A673 (cell line): Measurements from ENCODE around the gene EZR. TPM values are rescaled to one million over a fixed set of nuclear protein-coding genes. Genes with fewer than 3 reads are reported as not detected.

Experiments
- Bru-seq: library from RNA; stranded (reverse); fragments of 400-500 nt; gene quantifications from one replicate; lab custom pipeline; 2021; lab: Mats Ljungman, UMichigan
- BruChase-seq, 2 experiments: library from RNA; stranded (reverse); fragments of 400-500 nt; gene quantifications; one replicate each; lab custom pipeline; 2021; lab: Mats Ljungman, UMichigan
- BruUV-seq: library from RNA; stranded (reverse); fragments of 400-500 nt; replicated peaks from 2 replicates; lab custom pipeline; 2021; lab: Mats Ljungman, UMichigan
- CTCF ChIA-PET: fragments of 300-600 bp; sonication (Branson Sonifier 250); formaldehyde crosslinking; loops from one replicate; lab custom pipeline; 2022; ENCODE audit warnings: antibody characterized with exemption; lab: Charles Lee
- POLR2A ChIA-PET: fragments of 300-600 bp; sonication (Branson Sonifier 250); formaldehyde crosslinking; loops from one replicate; lab custom pipeline; 2022; ENCODE audit warnings: antibody characterized with exemption; ENCODE audit not compliant: low non-redundant PET; lab: Charles Lee
- DNase-seq: peaks from one replicate; pipeline ENCODE4 v3.0.0-alpha.2; 2015; ENCODE audit warnings: low spot score
- H3K27ac ChIP-seq: fragments of 200-600 bp; sonication (generic); 2 replicates; pipeline ENCODE4 v1.5.1; 2016; ENCODE audit warnings: mixed run types, low read depth, mild to moderate bottlenecking, mixed read lengths, antibody characterized with exemption, low read length; ENCODE audit not compliant: poor library complexity, severe bottlenecking
- H3K27me3 ChIP-seq: fragments of 200-600 bp; sonication (generic); replicated peaks from 2 replicates; pipeline ENCODE4 v1.6.1; 2017; ENCODE audit warnings: mixed run types, low read depth, mild to moderate bottlenecking, mixed read lengths, antibody characterized with exemption, low read length; ENCODE audit not compliant: insufficient read depth, poor library complexity
- H3K36me3 ChIP-seq: fragments of 200-600 bp; sonication (generic); 2 replicates; pipeline ENCODE4 v1.6.1; 2016; ENCODE audit warnings: mixed run types, mild to moderate bottlenecking, mixed read lengths, antibody characterized with exemption, low read length; ENCODE audit not compliant: insufficient read depth, poor library complexity, severe bottlenecking
- H3K4me1 ChIP-seq: fragments of 200-600 bp; sonication (generic); 2 replicates; pipeline ENCODE4 v1.6.1; 2017; ENCODE audit warnings: mixed run types, mild to moderate bottlenecking, mixed read lengths, antibody characterized with exemption, low read length; ENCODE audit not compliant: insufficient read depth, poor library complexity, severe bottlenecking
- H3K4me3 ChIP-seq: fragments of 200-600 bp; sonication (generic); 2 replicates; pipeline ENCODE4 v1.5.1; 2016; ENCODE audit warnings: low read depth, mixed run types, mild to moderate bottlenecking, mixed read lengths, low read length; ENCODE audit not compliant: poor library complexity, severe bottlenecking
- H3K9me3 ChIP-seq: fragments of 200-600 bp; sonication (generic); 2 replicates; pipeline ENCODE4 v1.6.1; 2016; ENCODE audit warnings: mixed run types, low read depth, mild to moderate bottlenecking, mixed read lengths, antibody characterized with exemption, low read length; ENCODE audit not compliant: poor library complexity, severe bottlenecking
- CTCF ChIP-seq: fragments of 300-800, 200-600 bp; sonication (generic); conservative IDR thresholded peaks from 2 replicates; pipeline ENCODE4 v1.5.1; 2017; ENCODE audit warnings: low read depth, mild to moderate bottlenecking, antibody characterized with exemption, low read length, moderate library complexity, mixed read lengths
- EZH2 ChIP-seq: fragments of 200-600 bp; sonication (generic); IDR thresholded peaks from 2 replicates; pipeline ENCODE4 v1.6.1; 2017; ENCODE audit warnings: borderline replicate concordance, low read depth, mild to moderate bottlenecking, mixed read lengths, antibody characterized with exemption, low read length; ENCODE audit not compliant: poor library complexity, severe bottlenecking
- intact Hi-C: fragments of 100-400 bp; cut with micrococcal nuclease; formaldehyde crosslinking; loops from one replicate; pipeline ENCODE4 v1.10.0; 2022; ENCODE audit not compliant: unreplicated experiment
- long read RNA-seq: library from polyadenylated mRNA; stranded (forward); transcript quantifications from one replicate; pipeline ENCODE4 v2.0.0, GENCODE V29; 2022
- total RNA-seq: library from RNA; stranded (reverse); gene quantifications from 2 replicates; pipeline ENCODE4 v1.2.3, GENCODE V29; 2021

EZR gene
- total RNA-seq (144 and 146 TPM in 2 replicates), Bru-seq, nascent RNA (percentile 86 among the genes with signal in this experiment), BruChase-seq, experiment 1, labeled RNA remaining after a 2-hour chase (percentile 87 among the genes with signal in this experiment), BruChase-seq, experiment 2, labeled RNA remaining after a 6-hour chase (percentile 94 among the genes with signal in this experiment)
- long read RNA-seq, transcript EZR-202 (14 exons, 3,096 nt) = major isoform, 366 of 459 reads
- long read RNA-seq, transcript EZR-201 (13 exons, 3,068 nt) = minor isoform, 19 of 459 reads
- long read RNA-seq, partial matches to known transcripts = 38 of 459 reads
- long read RNA-seq, other reads (novel, unspliced or antisense) = 36 of 459 reads

GRCh38 chr6:158819213-158819976, at the start of gene EZR:
Gene EZR (minus strand): TSS chr6:158819368. CDS start chr6:158818093, 1,275 bp downstream.
- no peaks in the 10 kb centered on the region for H3K27me3 ChIP-seq
- POLR2A ChIA-PET = interaction anchor here (0.6 kb wide), 2 partner anchors 100 to 140 kb away, joined by 4 to 5 read pairs; no protein-coding TSS in a partner anchor
- H3K9me3 ChIP-seq = no peaks in the 10 kb centered on the region
- peaks cover 27% of the 10 kb centered on the region for H3K4me1 ChIP-seq
- peak; percentile 88 for DNase-seq
- H3K4me3 ChIP-seq = peak within 1 kb of the TSS; percentile 89
- CTCF ChIA-PET = interaction anchor here (0.6 kb wide), 1 partner anchor 180 kb away, joined by 4 read pairs; the partner anchor contains the start of gene RSPH3
- intact Hi-C loops = loop anchor here (2.0 kb wide), 1 partner anchor 49 kb away; no protein-coding TSS in a partner anchor
- H3K36me3 ChIP-seq = peaks cover 12% of the 10 kb centered on the region
- H3K27ac ChIP-seq = peak within 1 kb of the TSS; percentile 86
- BruUV-seq = no TSS peak
- TF ChIP-seq EZH2 (no peak), CTCF (no peak)

GRCh38 chr6:158868122-158868480, 48.9 kb upstream of the EZR start:
- H3K4me1 ChIP-seq = peaks cover 7% of the 10 kb centered on the region
- CTCF ChIA-PET = no interaction called here
- no peak for TF ChIP-seq EZH2
- no peak for TF ChIP-seq CTCF
- no peaks in the 10 kb centered on the region for H3K9me3 ChIP-seq
- H3K4me3 ChIP-seq = no peak overlapping the region
- BruUV-seq = no TSS peak
- no peak overlapping the region for H3K27ac ChIP-seq
- no peaks in the 10 kb centered on the region for H3K36me3 ChIP-seq
- POLR2A ChIA-PET = no interaction called here
- intact Hi-C loops = loop anchor here (2.0 kb wide), 1 partner anchor 49 kb away; the partner anchor contains the start of gene EZR
- H3K27me3 ChIP-seq = no peaks in the 10 kb centered on the region
- no peak for DNase-seq

GRCh38 chr6:158867381-158868121, 48.4 kb upstream of the EZR start:
- no peaks in the 10 kb centered on the region for H3K27me3 ChIP-seq
- no peak for DNase-seq
- CTCF ChIA-PET = no interaction called here
- H3K4me3 ChIP-seq = no peak overlapping the region
- POLR2A ChIA-PET = no interaction called here
- TF ChIP-seq EZH2 (no peak), CTCF (no peak)
- BruUV-seq = no TSS peak
- H3K4me1 ChIP-seq = peaks cover 7% of the 10 kb centered on the region
- H3K27ac ChIP-seq = peak overlapping the region; percentile 33
- no peaks in the 10 kb centered on the region for H3K36me3 ChIP-seq
- H3K9me3 ChIP-seq = no peaks in the 10 kb centered on the region
- intact Hi-C loops = loop anchor here (2.0 kb wide), 1 partner anchor 49 kb away; the partner anchor contains the start of gene EZR
